IMR-90 (cell line): Measurements from ENCODE around the gene RSU1. TPM values are rescaled to one million over a fixed set of nuclear protein-coding genes. Genes with fewer than 3 reads are reported as not detected.

Experiments used
- ATAC-seq: fragments of 200-7000 bp; cut with Tn5 transposase; 2 replicates; pipeline ENCODE4 v1.9.1; 2020; ENCODE audit warnings: low read depth, mild to moderate bottlenecking, moderate library complexity
- BruUV-seq: library from RNA; stranded (reverse); fragments of 400-500 nt; replicated peaks from 2 replicates; lab custom pipeline; 2021; lab: Mats Ljungman, UMichigan
- CTCF ChIA-PET: fragments of 300-600 bp; formaldehyde crosslinking; extraction: SDS; loops from one replicate; lab custom pipeline; 2021; ENCODE audit warnings: antibody characterized with exemption; lab: Yijun Ruan, JAX
- POLR2A ChIA-PET: fragments of 300-600 bp; sonication (Branson Sonifier 250); formaldehyde crosslinking; loops from one replicate; lab custom pipeline; 2022; ENCODE audit warnings: antibody characterized with exemption; ENCODE audit not compliant: unreplicated experiment; lab: Charles Lee
- DNase-seq: peaks from one replicate; pipeline ENCODE4 v3.0.0; 2013
- H2AFZ ChIP-seq: replicated peaks from 2 replicates; pipeline ENCODE3; 2013; ENCODE audit warnings: low read length, mild to moderate bottlenecking; ENCODE audit not compliant: poor library complexity
- H2AK5ac ChIP-seq: 2 replicates; pipeline ENCODE4 v1.6.1; 2013; ENCODE audit warnings: low read depth, low read length, inconsistent platforms
- H2AK9ac ChIP-seq: replicated peaks from 2 replicates; pipeline ENCODE3; 2013; ENCODE audit warnings: mild to moderate bottlenecking, low read depth, low read length, moderate library complexity; ENCODE audit not compliant: poor library complexity
- H2BK120ac ChIP-seq: 2 replicates; pipeline ENCODE4 v1.6.1; 2013; ENCODE audit warnings: low read depth, low read length, inconsistent platforms
- H2BK15ac ChIP-seq: 3 replicates; pipeline ENCODE4 v1.6.1; 2013; ENCODE audit warnings: low read depth, low read length, inconsistent platforms
- H2BK20ac ChIP-seq: 2 replicates; pipeline ENCODE4 v1.6.1; 2013; ENCODE audit warnings: low read depth, mild to moderate bottlenecking, inconsistent platforms, low read length, moderate library complexity
- H2BK5ac ChIP-seq: 2 replicates; pipeline ENCODE4 v1.6.1; 2013; ENCODE audit warnings: mild to moderate bottlenecking, low read depth, low read length, inconsistent platforms; ENCODE audit not compliant: poor library complexity, severe bottlenecking
- H3K14ac ChIP-seq: replicated peaks from 2 replicates; pipeline ENCODE4 v1.6.1; 2013; ENCODE audit warnings: low read depth, low read length, inconsistent platforms
- H3K18ac ChIP-seq: 2 replicates; pipeline ENCODE4 v1.6.1; 2013; ENCODE audit warnings: low read depth, low read length, control low read depth
- H3K23ac ChIP-seq: 2 replicates; pipeline ENCODE4 v1.6.1; 2013; ENCODE audit warnings: low read depth, low read length, inconsistent platforms
- H3K27ac ChIP-seq: 2 replicates; pipeline ENCODE4 v1.5.1; 2013; ENCODE audit warnings: mild to moderate bottlenecking, control low read depth, low read length; ENCODE audit not compliant: insufficient read depth
- H3K27me3 ChIP-seq: 2 replicates; pipeline ENCODE4 v1.6.1; 2013; ENCODE audit warnings: low read length; ENCODE audit not compliant: control insufficient read depth, insufficient read depth
- H3K36me3 ChIP-seq: 2 replicates; pipeline ENCODE4 v1.6.1; 2013; ENCODE audit warnings: low read length, mixed read lengths; ENCODE audit not compliant: control insufficient read depth, insufficient read depth
- H3K4ac ChIP-seq: 2 replicates; pipeline ENCODE4 v1.6.1; 2013; ENCODE audit warnings: low read depth, low read length, inconsistent platforms
- H3K4me1 ChIP-seq: 2 replicates; pipeline ENCODE4 v1.6.1; 2013; ENCODE audit warnings: low read length, mixed read lengths; ENCODE audit not compliant: control insufficient read depth, insufficient read depth
- H3K4me2 ChIP-seq: 2 replicates; pipeline ENCODE4 v1.6.1; 2013; ENCODE audit warnings: low read depth, mild to moderate bottlenecking, control low read depth, low read length, moderate library complexity
- H3K4me3 ChIP-seq: 2 replicates; pipeline ENCODE4 v1.5.1; 2013; ENCODE audit warnings: low read depth, mild to moderate bottlenecking, control low read depth, low read length, moderate library complexity; ENCODE audit not compliant: insufficient read depth
- H3K56ac ChIP-seq: 2 replicates; pipeline ENCODE4 v1.6.1; 2013; ENCODE audit warnings: low read length, inconsistent platforms; ENCODE audit not compliant: insufficient read depth; ENCODE audit errors: extremely low read depth
- H3K79me1 ChIP-seq, 2 experiments: 2 replicates each; pipeline ENCODE4 v1.6.1; 2013; ENCODE audit warnings: low read length in 2 of 2, inconsistent platforms in 1 of 2, low read depth in 1 of 2
- H3K9ac ChIP-seq: 2 replicates; pipeline ENCODE4 v1.6.1; 2013; ENCODE audit warnings: low read depth, low read length, control low read depth
- H3K9me1 ChIP-seq: 2 replicates; pipeline ENCODE4 v1.6.1; 2013; ENCODE audit warnings: low read length, inconsistent platforms; ENCODE audit not compliant: insufficient read depth
- H3K9me3 ChIP-seq: 2 replicates; pipeline ENCODE4 v1.6.1; 2013; ENCODE audit warnings: low read length; ENCODE audit not compliant: control insufficient read depth, insufficient read depth
- H4K20me1 ChIP-seq: 2 replicates; pipeline ENCODE4 v1.6.1; 2013; ENCODE audit warnings: low read length, inconsistent platforms; ENCODE audit not compliant: insufficient read depth
- H4K5ac ChIP-seq: 2 replicates; pipeline ENCODE4 v1.6.1; 2013; ENCODE audit warnings: mild to moderate bottlenecking, low read depth, low read length, control low read depth
- H4K8ac ChIP-seq, 2 experiments: 2 replicates each; pipeline ENCODE4 v1.6.1; 2013; ENCODE audit warnings: low read depth in 2 of 2, low read length in 2 of 2, control low read depth in 1 of 2, inconsistent platforms in 1 of 2
- H4K91ac ChIP-seq: 2 replicates; pipeline ENCODE4 v1.6.1; 2013; ENCODE audit warnings: low read depth, low read length, inconsistent platforms; ENCODE audit not compliant: insufficient read depth
- BHLHE40 ChIP-seq: fragments of 150-350 bp; IDR thresholded peaks from 2 replicates; pipeline ENCODE4 v1.6.1; 2016; ENCODE audit warnings: mild to moderate bottlenecking, low read depth, low read length
- CEBPB ChIP-seq: IDR thresholded peaks from 2 replicates; pipeline ENCODE4 v1.6.1; 2012; ENCODE audit warnings: low read depth, low read length, improper control_type of control experiment
- FOS ChIP-seq: fragments of 150-350 bp; IDR thresholded peaks from 2 replicates; pipeline ENCODE4 v1.6.1; 2016; ENCODE audit warnings: low read depth, low read length
- MAFK ChIP-seq: IDR thresholded peaks from 2 replicates; pipeline ENCODE4 v1.6.1; 2012; ENCODE audit warnings: low read depth, low read length, improper control_type of control experiment
- MAZ ChIP-seq: IDR thresholded peaks from 2 replicates; pipeline ENCODE4 v1.6.1; 2012; ENCODE audit warnings: low read depth, mild to moderate bottlenecking, low read length, improper control_type of control experiment, moderate library complexity, borderline replicate concordance
- NFE2L2 ChIP-seq: fragments of 150-350 bp; IDR thresholded peaks from 2 replicates; pipeline ENCODE4 v1.6.1; 2016; ENCODE audit warnings: low read depth, mild to moderate bottlenecking, low read length
- POLR2A ChIP-seq: IDR thresholded peaks from 2 replicates; pipeline ENCODE4 v1.6.1; 2012; ENCODE audit warnings: mild to moderate bottlenecking, low read depth, low read length
- RAD21 ChIP-seq: IDR thresholded peaks from 2 replicates; pipeline ENCODE4 v1.6.1; 2012; ENCODE audit warnings: low read length, improper control_type of control experiment
- RCOR1 ChIP-seq: IDR thresholded peaks from 2 replicates; pipeline ENCODE4 v1.6.1; 2012; ENCODE audit warnings: mild to moderate bottlenecking, low read length, improper control_type of control experiment; ENCODE audit not compliant: insufficient replicate concordance
- RFX5 ChIP-seq: IDR thresholded peaks from 2 replicates; pipeline ENCODE4 v1.8.0; 2012; ENCODE audit warnings: low read depth, mild to moderate bottlenecking, low read length, moderate library complexity
- USF2 ChIP-seq: fragments of 150-350 bp; IDR thresholded peaks from 2 replicates; pipeline ENCODE4 v1.6.1; 2017; ENCODE audit warnings: mild to moderate bottlenecking, antibody characterized with exemption, low read length, low read depth
- dilution Hi-C: fragments of 300-500 bp; cut with HindIII; formaldehyde crosslinking; loops from one replicate; pipeline ENCODE4 v1.14.3; 2018; ENCODE audit warnings: low sequenced_read_pairs; ENCODE audit not compliant: unreplicated experiment
- in situ Hi-C: fragments of 300-500 bp; cut with MboI; formaldehyde crosslinking; loops from 3 replicates; pipeline ENCODE4 v1.14.3; 2019; ENCODE audit warnings: low sequenced_read_pairs, inconsistent platforms, mixed read lengths
- intact Hi-C: fragments of 100-400 bp; cut with micrococcal nuclease; formaldehyde crosslinking; loops from 2 replicates; pipeline ENCODE4 v1.10.0; 2022
- polyA plus RNA-seq, 3 experiments: library from polyadenylated mRNA; depleted of rRNA; stranded (reverse); fragments of >200 nt; gene quantifications; 2 replicates each; pipeline ENCODE4 v1.2.3, GENCODE V29; 2012; ENCODE audit warnings: low replicate concordance in 1 of 3
- total RNA-seq: library from RNA; depleted of rRNA; stranded (reverse); fragments of >200 nt; gene quantifications from 2 replicates; pipeline ENCODE4 v1.2.3, GENCODE V29; 2012
- TF ChIP-seq, protein P1 (sequence below): fragments of 150-350 bp; IDR thresholded peaks from 2 replicates; pipeline ENCODE4 v1.6.1; 2016; ENCODE audit warnings: low read depth, mild to moderate bottlenecking, low read length, moderate library complexity, borderline replicate concordance
- TF ChIP-seq, protein P2 (sequence below): conservative IDR thresholded peaks from 2 replicates; pipeline ENCODE4 v1.5.1; 2012; ENCODE audit warnings: mild to moderate bottlenecking, low read depth, low read length, improper control_type of control experiment

Gene RSU1
- total and polyA plus RNA-seq, 2 of the 4 experiments (the other 2 are of a cell fraction), result 134 to 148 TPM

DNA sequence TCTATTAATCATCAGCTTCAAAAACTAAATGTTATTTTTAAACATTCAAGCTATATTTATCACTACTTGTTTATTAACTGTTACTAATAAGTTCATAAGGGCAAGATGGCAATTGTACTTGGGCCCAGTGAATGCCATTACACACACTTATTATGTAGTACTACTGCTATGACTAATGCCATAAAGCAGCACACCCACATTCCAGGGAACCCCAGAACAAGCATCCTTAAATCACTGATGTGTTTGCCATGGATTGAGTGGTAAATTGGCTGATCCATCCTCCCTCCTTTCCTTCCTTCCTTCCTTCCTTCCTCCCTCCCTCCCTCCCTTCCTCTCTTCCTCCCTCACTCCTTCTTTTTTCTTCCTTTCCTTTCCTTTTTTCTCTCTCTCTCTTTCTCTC lies 37.4 kb upstream of the RSU1 start:
- Histone ChIP-seq H3K23ac (no peak overlapping the region), H2AFZ (no peak overlapping the region), H3K4me2 (no peak overlapping the region), H3K4ac (peak overlapping the region; percentile 36; the same call in 1 of the 2 replicates), H3K27me3 (no peaks in the 10 kb centered on the region), H3K18ac (no peak overlapping the region), H3K4me3 (no peak overlapping the region), H2AK5ac (peak overlapping the region; percentile 48; the same call in 1 of the 2 replicates), H4K20me1 (no peaks in the 10 kb centered on the region), H3K14ac (no peak overlapping the region), H4K5ac (no peak overlapping the region), H2AK9ac (no peak overlapping the region), H3K36me3 (no peaks in the 10 kb centered on the region), H3K56ac (no peak overlapping the region), H2BK20ac (no peak overlapping the region), H3K9me1 (peaks cover 5% of the 10 kb centered on the region), H2BK5ac (no peak overlapping the region), H2BK15ac (no peak overlapping the region), H3K9ac (no peak overlapping the region), H3K79me1 (no peaks in the 10 kb centered on the region), H2BK120ac (no peak overlapping the region), H3K27ac (no peak overlapping the region), H4K8ac (no peak overlapping the region), H3K4me1 (peaks cover 3% of the 10 kb centered on the region), H3K9me3 (no peaks in the 10 kb centered on the region), H4K91ac (no peak overlapping the region)
- intact Hi-C loops (loop anchor here (5.0 kb wide), 2 partner anchors 153 to 268 kb away; no protein-coding TSS in a partner anchor), in situ Hi-C loops (no loop called here), dilution Hi-C loops (no loop called here)
- DNase-seq, result no peak
- POLR2A ChIA-PET, result interaction anchor here (0.6 kb wide), 1 partner anchor 114 kb away, joined by 8 read pairs; no protein-coding TSS in a partner anchor
- BruUV-seq, result no TSS peak
- ATAC-seq, result peak; percentile 37; the same call in 1 of the 2 replicates
- TF ChIP-seq USF2 (no peak), POLR2A (no peak), RAD21 (no peak), RCOR1 (no peak), NFE2L2 (no peak), RFX5 (no peak), BHLHE40 (no peak), CEBPB (no peak), MAZ (no peak), FOS (no peak; the same call in 1 of the 2 replicates), MAFK (no peak)
- TF ChIP-seq, protein P1, sequence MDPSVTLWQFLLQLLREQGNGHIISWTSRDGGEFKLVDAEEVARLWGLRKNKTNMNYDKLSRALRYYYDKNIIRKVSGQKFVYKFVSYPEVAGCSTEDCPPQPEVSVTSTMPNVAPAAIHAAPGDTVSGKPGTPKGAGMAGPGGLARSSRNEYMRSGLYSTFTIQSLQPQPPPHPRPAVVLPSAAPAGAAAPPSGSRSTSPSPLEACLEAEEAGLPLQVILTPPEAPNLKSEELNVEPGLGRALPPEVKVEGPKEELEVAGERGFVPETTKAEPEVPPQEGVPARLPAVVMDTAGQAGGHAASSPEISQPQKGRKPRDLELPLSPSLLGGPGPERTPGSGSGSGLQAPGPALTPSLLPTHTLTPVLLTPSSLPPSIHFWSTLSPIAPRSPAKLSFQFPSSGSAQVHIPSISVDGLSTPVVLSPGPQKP, result no peak
- TF ChIP-seq, protein P2, sequence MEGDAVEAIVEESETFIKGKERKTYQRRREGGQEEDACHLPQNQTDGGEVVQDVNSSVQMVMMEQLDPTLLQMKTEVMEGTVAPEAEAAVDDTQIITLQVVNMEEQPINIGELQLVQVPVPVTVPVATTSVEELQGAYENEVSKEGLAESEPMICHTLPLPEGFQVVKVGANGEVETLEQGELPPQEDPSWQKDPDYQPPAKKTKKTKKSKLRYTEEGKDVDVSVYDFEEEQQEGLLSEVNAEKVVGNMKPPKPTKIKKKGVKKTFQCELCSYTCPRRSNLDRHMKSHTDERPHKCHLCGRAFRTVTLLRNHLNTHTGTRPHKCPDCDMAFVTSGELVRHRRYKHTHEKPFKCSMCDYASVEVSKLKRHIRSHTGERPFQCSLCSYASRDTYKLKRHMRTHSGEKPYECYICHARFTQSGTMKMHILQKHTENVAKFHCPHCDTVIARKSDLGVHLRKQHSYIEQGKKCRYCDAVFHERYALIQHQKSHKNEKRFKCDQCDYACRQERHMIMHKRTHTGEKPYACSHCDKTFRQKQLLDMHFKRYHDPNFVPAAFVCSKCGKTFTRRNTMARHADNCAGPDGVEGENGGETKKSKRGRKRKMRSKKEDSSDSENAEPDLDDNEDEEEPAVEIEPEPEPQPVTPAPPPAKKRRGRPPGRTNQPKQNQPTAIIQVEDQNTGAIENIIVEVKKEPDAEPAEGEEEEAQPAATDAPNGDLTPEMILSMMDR, result no peak
- CTCF ChIA-PET, result interaction anchor here (1.0 kb wide), 1 partner anchor 208 kb away, joined by 3 read pairs; no protein-coding TSS in a partner anchor
